ENCODE results near the gene TAF11L3. TPM values are rescaled to one million over a fixed set of nuclear protein-coding genes. Genes with fewer than 3 reads are reported as not detected.
"Not testable (repeated sequence)": the region's sequence is repeated elsewhere in the genome, so short reads cannot be mapped to it uniquely, and the experiment has no call there.

The TAF11L3 gene
- total RNA-seq, 3 donors from 2014 or later (not counting 1 experiment from before 2014, with no cell fraction given), result not detected

GRCh38 chr5:17477573-17478265, 40.4 kb upstream of the TAF11L3 start:
- WGBS (ENCODE audit: insufficient coverage), result 86% methylated on average over 6 of the region's 7 CpGs
- H3K27me3 Mint-ChIP-seq (ENCODE audit: low read depth in 2 of 2), result no peaks in the 10 kb centered on the region
- TF ChIP-seq CTCF (IDR thresholded peaks at IDR 0.05), result no peak
- H3K4me3 Mint-ChIP-seq, result no peak overlapping the region
- intact Hi-C loops (cut with micrococcal nuclease), result no loop called here
- no peaks in the 10 kb centered on the region for H3K27me3 ChIP-seq (ENCODE audit: control insufficient read depth, insufficient read depth, low read length)
- no peak overlapping the region for H3K4me3 ChIP-seq (ENCODE audit: low read length)
- ATAC-seq, result no peak
- H3K36me3 ChIP-seq (ENCODE audit: control insufficient read depth, insufficient read depth, low read length), result no peaks in the 10 kb centered on the region
- no peaks in the 10 kb centered on the region for H3K4me1 Mint-ChIP-seq
- DNase-seq, result no peak
- no peaks in the 10 kb centered on the region for H3K4me1 ChIP-seq (ENCODE audit: control insufficient read depth, insufficient read depth, low read length)
- no peaks in the 10 kb centered on the region for H3K9me3 ChIP-seq (ENCODE audit: control insufficient read depth, insufficient read depth, low read length)
- peaks cover 6% of the 10 kb centered on the region for H3K36me3 Mint-ChIP-seq
- H3K27ac ChIP-seq (ENCODE audit: low read length), result no peak overlapping the region
- no peak overlapping the region for H3K27ac Mint-ChIP-seq
- peaks cover 10% of the 10 kb centered on the region in 2 donors for H3K9me3 Mint-ChIP-seq

DNA sequence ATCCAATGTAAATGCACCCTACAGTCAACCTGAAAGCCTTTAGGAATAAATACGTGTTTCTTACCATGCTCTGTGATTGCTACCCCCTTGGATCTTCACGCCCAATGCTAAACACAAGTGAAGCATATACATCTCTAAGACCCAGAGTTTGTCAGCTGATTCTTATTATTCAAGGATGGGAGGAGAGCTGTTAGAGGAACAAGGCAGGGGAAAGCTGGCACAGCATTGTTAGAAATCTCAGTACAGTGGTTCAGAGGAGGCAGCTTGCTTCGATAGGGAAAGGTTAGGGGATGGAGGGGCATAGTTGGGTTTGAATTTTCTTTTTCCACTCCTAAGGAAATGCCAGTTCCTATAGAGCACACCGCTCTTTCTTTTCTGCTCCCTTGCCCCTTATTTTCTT, 36.8 kb upstream of the TAF11L3 start:
- Histone ChIP-seq H3K27me3 (ENCODE audit: control insufficient read depth, insufficient read depth, low read length) (no peaks in the 10 kb centered on the region), H3K9me3 (ENCODE audit: control insufficient read depth, insufficient read depth, low read length) (no peaks in the 10 kb centered on the region), H3K36me3 (ENCODE audit: control insufficient read depth, insufficient read depth, low read length) (no peaks in the 10 kb centered on the region), H3K4me1 (ENCODE audit: control insufficient read depth, insufficient read depth, low read length) (no peaks in the 10 kb centered on the region), H3K4me3 (ENCODE audit: low read length) (no peak overlapping the region), H3K27ac (ENCODE audit: low read length) (no peak overlapping the region)
- H3K4me1 Mint-ChIP-seq, result no peaks in the 10 kb centered on the region
- peaks cover 5 to 10% of the 10 kb centered on the region in 2 donors for H3K9me3 Mint-ChIP-seq
- H3K27ac Mint-ChIP-seq, result no peak overlapping the region
- H3K27me3 Mint-ChIP-seq (ENCODE audit: low read depth in 2 of 2), result no peaks in the 10 kb centered on the region
- TF ChIP-seq CTCF (IDR thresholded peaks at IDR 0.05), result no peak
- peaks cover 6% of the 10 kb centered on the region for H3K36me3 Mint-ChIP-seq
- no peak for DNase-seq
- intact Hi-C loops (cut with micrococcal nuclease), result no loop called here
- no peak overlapping the region for H3K4me3 Mint-ChIP-seq
- no peak for ATAC-seq
- WGBS (ENCODE audit: insufficient coverage), result 78% methylated on average over 3 of the region's 4 CpGs

GRCh38 chr5:17482790-17483189, 35.4 kb upstream of the TAF11L3 start:
- no peaks in the 10 kb centered on the region for H3K27me3 Mint-ChIP-seq (ENCODE audit: low read depth in 2 of 2)
- H3K9me3 Mint-ChIP-seq, result peaks cover 5 to 10% of the 10 kb centered on the region in 2 donors
- Histone ChIP-seq H3K27ac (ENCODE audit: low read length) (no peak overlapping the region), H3K36me3 (ENCODE audit: control insufficient read depth, insufficient read depth, low read length) (no peaks in the 10 kb centered on the region), H3K9me3 (ENCODE audit: control insufficient read depth, insufficient read depth, low read length) (no peaks in the 10 kb centered on the region), H3K4me1 (ENCODE audit: control insufficient read depth, insufficient read depth, low read length) (no peaks in the 10 kb centered on the region), H3K4me3 (ENCODE audit: low read length) (no peak overlapping the region), H3K27me3 (ENCODE audit: control insufficient read depth, insufficient read depth, low read length) (no peaks in the 10 kb centered on the region)
- ATAC-seq (no peak), DNase-seq (no peak)
- H3K4me3 Mint-ChIP-seq, result no peak overlapping the region
- peaks cover 7% of the 10 kb centered on the region for H3K36me3 Mint-ChIP-seq
- intact Hi-C loops (cut with micrococcal nuclease), result no loop called here
- TF ChIP-seq CTCF (IDR thresholded peaks at IDR 0.05), result no peak
- no peak overlapping the region for H3K27ac Mint-ChIP-seq
- WGBS (ENCODE audit: insufficient coverage), result 94% methylated on average over 2 of the region's 2 CpGs
- no peaks in the 10 kb centered on the region for H3K4me1 Mint-ChIP-seq

DNA sequence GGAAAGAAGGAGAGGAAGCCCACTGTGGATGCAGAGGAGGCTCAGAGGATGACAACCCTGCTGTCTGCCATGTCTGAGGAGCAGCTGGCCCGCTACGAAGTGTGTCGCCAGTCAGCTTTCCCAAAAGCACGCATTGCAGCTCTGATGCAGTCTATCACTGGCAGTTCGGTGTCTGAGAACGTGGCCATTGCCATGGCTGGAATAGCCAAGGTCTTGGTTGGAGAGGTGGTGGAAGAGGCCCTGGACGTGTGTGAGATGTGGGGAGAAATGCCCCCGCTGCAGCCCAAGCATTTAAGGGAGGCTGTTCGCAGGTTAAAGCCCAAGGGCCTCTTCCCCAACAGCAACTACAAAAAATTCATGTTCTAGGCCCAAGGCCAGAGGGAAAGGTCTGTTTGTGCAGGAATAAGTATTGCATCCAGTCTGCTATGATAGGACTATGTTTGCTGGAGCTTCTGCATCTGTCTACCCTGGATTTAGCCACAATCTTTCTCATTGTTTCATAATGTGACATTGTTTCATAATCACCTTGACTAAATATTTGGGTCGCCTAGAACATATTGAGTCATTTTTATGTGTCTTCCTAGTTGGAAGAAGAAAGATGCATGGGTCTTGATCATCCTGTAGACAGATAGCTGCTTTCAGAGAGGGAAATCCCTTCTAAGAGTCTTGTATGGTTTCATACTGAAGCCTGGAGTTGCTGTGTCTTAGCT, 31.5 kb upstream of the TAF11L3 start:
- not testable (repeated sequence) for H3K27ac Mint-ChIP-seq

More for the DNA sequence above, 31.5 kb upstream of the TAF11L3 start:
- H3K4me1 Mint-ChIP-seq; H3K36me3 Mint-ChIP-seq; H3K4me1 ChIP-seq (ENCODE audit: control insufficient read depth, insufficient read depth, low read length); H3K4me3 ChIP-seq (ENCODE audit: low read length); H3K27me3 Mint-ChIP-seq (ENCODE audit: low read depth in 2 of 2); H3K36me3 ChIP-seq (ENCODE audit: control insufficient read depth, insufficient read depth, low read length); ATAC-seq; H3K4me3 Mint-ChIP-seq; H3K9me3 ChIP-seq (ENCODE audit: control insufficient read depth, insufficient read depth, low read length); H3K27me3 ChIP-seq (ENCODE audit: control insufficient read depth, insufficient read depth, low read length); DNase-seq; intact Hi-C loops (cut with micrococcal nuclease); H3K27ac ChIP-seq (ENCODE audit: low read length); H3K9me3 Mint-ChIP-seq: not testable (repeated sequence)
- 96% methylated on average over 7 of the region's 10 CpGs for WGBS (ENCODE audit: insufficient coverage)
